ENCODE measurements around the gene KCNG1. TPM values are rescaled to one million over a fixed set of nuclear protein-coding genes. Genes with fewer than 3 reads are reported as not detected.

Gene KCNG1
- total and polyA plus RNA-seq, 2 of the 13 experiments (the other 11 are each of a cell fraction or from before 2014, with no cell fraction given) = not detected

- TF ChIP-seq ZBTB2 (CRISPR knock-in tag; IDR thresholded peaks at IDR 0.05; ENCODE audit: low read depth) (no peak; the same call in 1 of the 2 replicates), ZNF619 (CRISPR knock-in tag; IDR thresholded peaks at IDR 0.05) (peak; percentile 68; the same call in 1 of the 2 replicates), GABPA (IDR thresholded peaks at IDR 0.05; ENCODE audit: low read depth, low read length) (peak; percentile 72), GABPA (CRISPR knock-in tag; IDR thresholded peaks at IDR 0.05; ENCODE audit: low read depth) (peak; percentile 98), SIN3B (IDR thresholded peaks at IDR 0.05; ENCODE audit: low read length) (peak; percentile 90), ZNF382 (CRISPR knock-in tag; IDR thresholded peaks at IDR 0.05; ENCODE audit: borderline replicate concordance) (no peak), ZNF703 (CRISPR knock-in tag; IDR thresholded peaks at IDR 0.05; ENCODE audit: borderline replicate concordance) (peak; percentile 51; the same call in 1 of the 2 replicates), ZNF556 (CRISPR knock-in tag; IDR thresholded peaks at IDR 0.05; ENCODE audit: borderline replicate concordance) (peak; percentile 83; the same call in 1 of the 2 replicates), MTERF4 (CRISPR knock-in tag; IDR thresholded peaks at IDR 0.05) (no peak), ZFP36 (IDR thresholded peaks at IDR 0.05; ENCODE audit: borderline replicate concordance, low read depth, low read length, partially characterized antibody) (no peak), HNRNPK (IDR thresholded peaks at IDR 0.05; ENCODE audit: low read depth, low read length, poor library complexity, severe bottlenecking) (no peak), GZF1 (CRISPR knock-in tag; IDR thresholded peaks at IDR 0.05) (no peak), GPN1 (CRISPR knock-in tag; IDR thresholded peaks at IDR 0.05; ENCODE audit: borderline replicate concordance) (peak; percentile 81; the same call in 1 of the 2 replicates), RAD51 (IDR thresholded peaks at IDR 0.05; ENCODE audit: borderline replicate concordance) (no peak), ZNF841 (CRISPR knock-in tag; IDR thresholded peaks at IDR 0.05; ENCODE audit: borderline replicate concordance) (no peak; the same call in 1 of the 2 replicates), NR2F2 (IDR thresholded peaks at IDR 0.05; ENCODE audit: borderline replicate concordance, low read depth) (peak; percentile 44; the same call in 1 of the 2 replicates), GLMP (CRISPR knock-in tag; IDR thresholded peaks at IDR 0.05; ENCODE audit: borderline replicate concordance) (no peak), ZNF543 (CRISPR knock-in tag; IDR thresholded peaks at IDR 0.05) (no peak), ERF (CRISPR knock-in tag; IDR thresholded peaks at IDR 0.05) (no peak; the same call in 1 of the 2 replicates), UBTF (CRISPR knock-in tag; IDR thresholded peaks at IDR 0.05) (peak; percentile 48), IRF1 (CRISPR knock-in tag; IDR thresholded peaks at IDR 0.05; ENCODE audit: low read depth) (peak; percentile 24; the same call in 1 of the 2 replicates)
Measured at GRCh38 chr20:50958615-50959542, 64.0 kb downstream of the KCNG1 start, which contains the start of gene MOCS3 (continued).
